ENCODE measurements around the gene FBXW10.
"Not testable (repeated sequence)": the region's sequence is repeated elsewhere in the genome, so short reads cannot be mapped to it uniquely, and the experiment has no call there.

Gene FBXW10

DNA sequence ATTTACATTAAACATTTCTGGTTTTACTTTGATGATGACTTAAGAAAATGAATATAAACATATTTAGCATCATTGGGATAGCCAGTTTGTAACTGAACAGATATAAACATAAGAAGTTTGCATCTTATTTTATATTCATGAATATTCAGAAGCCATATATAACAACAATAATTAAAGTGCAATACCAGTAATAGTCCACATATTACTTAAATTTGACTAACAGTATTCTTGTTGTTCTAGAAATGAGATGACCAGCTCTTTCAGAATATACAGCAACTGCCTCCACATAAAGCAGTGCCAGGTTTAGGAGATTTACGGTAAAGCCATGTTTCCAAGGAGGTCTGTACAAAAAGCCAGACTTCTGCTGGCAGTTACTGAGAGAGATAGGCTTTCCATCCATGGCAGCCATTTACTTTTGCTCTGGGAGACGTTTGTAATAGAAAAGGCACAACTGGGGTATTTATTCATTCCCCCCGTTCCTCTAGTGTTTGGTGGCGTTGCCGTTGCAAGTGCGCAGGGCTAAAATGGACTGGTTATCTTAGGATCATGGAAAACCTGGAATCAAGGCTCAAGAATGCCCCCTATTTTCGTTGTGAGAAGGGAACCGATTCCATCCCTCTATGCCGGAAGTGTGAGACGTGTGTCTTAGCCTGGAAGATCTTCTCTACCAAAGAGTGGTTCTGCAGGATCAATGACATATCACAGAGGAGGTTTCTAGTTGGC is at the start of gene FBXW10:
Gene FBXW10, plus strand, starts transcription at position 356 of the 723 bp plus-strand sequence. Its CDS starts 191 bp downstream, at position 547.
- not testable (repeated sequence) for DNase-seq (ENCODE audit: low read depth); H3K4me3 ChIP-seq (ENCODE audit: control insufficient read depth, low read depth, low read length)

- not testable (repeated sequence) for DNase-seq (ENCODE audit: low read depth); H3K4me3 ChIP-seq (ENCODE audit: control insufficient read depth, low read depth, low read length)
Observed at GRCh38 chr17:18695143-18695542, 48.7 kb upstream of the FBXW10 start.

- DNase-seq (ENCODE audit: low read depth): not testable (repeated sequence)
- peak overlapping the region; percentile 59 for H3K4me3 ChIP-seq (ENCODE audit: control insufficient read depth, low read depth, low read length)
Observed at GRCh38 chr17:18698473-18699103, 45.3 kb upstream of the FBXW10 start.

GRCh38 chr17:18705955-18706354 is 37.9 kb upstream of the FBXW10 start:
- not testable (repeated sequence) for DNase-seq (ENCODE audit: low read depth); H3K4me3 ChIP-seq (ENCODE audit: control insufficient read depth, low read depth, low read length)

DNA sequence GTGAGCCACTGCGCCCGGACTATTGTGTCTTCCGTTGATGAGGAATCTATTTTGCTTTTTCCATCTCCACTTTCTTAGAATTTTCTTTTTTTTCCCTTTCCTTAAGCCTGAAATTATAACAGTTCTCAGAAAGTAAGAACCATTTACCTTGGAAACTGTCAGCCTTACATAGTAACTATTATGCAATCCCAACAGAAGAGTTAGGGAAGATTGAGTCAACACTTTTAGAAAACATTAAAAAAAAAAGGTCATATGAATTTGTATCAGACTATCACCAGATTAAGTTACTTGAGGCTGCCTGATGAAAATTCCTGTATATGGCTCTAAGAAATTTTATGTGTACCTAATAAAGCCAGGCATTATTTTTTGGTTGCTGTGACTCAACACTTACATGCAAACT is 35.6 kb upstream of the FBXW10 start:
- not testable (repeated sequence) for DNase-seq (ENCODE audit: low read depth); H3K4me3 ChIP-seq (ENCODE audit: control insufficient read depth, low read depth, low read length)

DNA sequence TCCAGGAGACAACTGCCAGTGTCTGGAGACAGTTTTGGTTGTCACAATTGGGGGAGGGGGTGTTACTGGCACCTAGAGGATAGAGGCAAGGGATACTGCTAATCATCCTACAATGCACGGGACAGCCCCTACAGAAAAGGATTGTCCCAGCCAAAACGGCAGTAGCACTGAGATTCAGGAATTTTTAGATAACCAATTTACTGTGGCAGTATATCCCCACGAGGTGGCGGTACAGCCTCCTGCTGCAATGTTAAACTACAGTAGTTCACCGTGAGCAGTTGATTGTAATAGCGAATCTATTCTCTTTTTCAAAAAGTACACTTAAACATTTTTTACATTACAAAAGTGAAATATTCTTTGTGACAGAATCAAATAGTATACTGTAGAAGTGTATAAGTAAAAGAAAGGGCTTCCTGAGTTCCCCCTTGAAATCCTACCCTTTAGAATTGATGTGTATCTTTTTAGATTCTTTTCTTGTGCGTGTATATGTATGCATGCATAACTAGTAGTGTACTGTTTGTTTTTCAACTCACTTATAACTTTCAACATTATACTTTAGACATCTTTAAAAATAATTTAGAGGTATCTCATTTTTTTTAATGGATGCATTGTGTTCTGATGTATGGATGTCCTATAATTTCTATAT is 31.4 kb upstream of the FBXW10 start:
- peak; percentile 47 for TF ChIP-seq CTCF (conservative IDR thresholded peaks at IDR 0.05; ENCODE audit: control insufficient read depth, insufficient read depth, low read depth, low read length)
- H3K4me3 ChIP-seq (ENCODE audit: control insufficient read depth, low read depth, low read length): not testable (repeated sequence)
- DNase-seq (ENCODE audit: low read depth): peak; percentile 64

- not testable (repeated sequence) for DNase-seq (ENCODE audit: low read depth); H3K4me3 ChIP-seq (ENCODE audit: control insufficient read depth, low read depth, low read length)
Observed at GRCh38 chr17:18718643-18719427, 25.0 kb upstream of the FBXW10 start.

DNA sequence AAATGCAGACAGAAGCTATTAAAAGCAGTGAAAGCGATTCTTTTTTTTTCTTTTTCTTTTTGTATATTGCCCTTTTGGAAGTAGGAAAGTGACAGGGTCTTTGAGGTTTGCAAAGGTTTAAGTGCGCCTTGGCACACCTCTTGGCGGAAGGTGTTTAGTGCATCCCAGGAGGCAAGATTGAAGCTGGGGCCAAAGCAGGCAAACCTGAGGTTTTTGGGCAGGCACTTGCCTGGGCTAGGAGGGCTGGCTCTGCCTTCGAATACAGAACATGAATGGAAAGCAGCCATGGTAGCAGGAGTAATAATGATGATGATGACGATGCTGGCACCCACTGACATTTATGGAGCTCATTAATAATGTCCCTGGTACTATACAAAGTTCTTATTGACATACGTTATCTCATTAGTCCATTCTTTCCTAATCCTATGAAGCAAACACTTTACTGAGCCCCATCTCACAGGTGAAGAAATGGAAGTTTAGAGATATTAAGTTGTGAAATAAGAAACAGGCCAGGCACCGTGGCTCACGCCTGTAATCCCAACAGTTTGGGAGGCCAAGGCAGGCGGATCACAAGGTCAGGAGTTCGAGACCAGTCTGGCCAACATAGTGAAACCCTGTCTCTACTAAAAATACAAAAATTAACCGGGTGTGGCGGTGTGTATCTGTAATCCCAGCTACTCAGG is 24.3 kb upstream of the FBXW10 start:
- not testable (repeated sequence) for H3K4me3 ChIP-seq (ENCODE audit: control insufficient read depth, low read depth, low read length); DNase-seq (ENCODE audit: low read depth)

- DNase-seq (ENCODE audit: low read depth); H3K4me3 ChIP-seq (ENCODE audit: control insufficient read depth, low read depth, low read length): not testable (repeated sequence)
Observed at GRCh38 chr17:18721775-18722547, 21.9 kb upstream of the FBXW10 start.

DNA sequence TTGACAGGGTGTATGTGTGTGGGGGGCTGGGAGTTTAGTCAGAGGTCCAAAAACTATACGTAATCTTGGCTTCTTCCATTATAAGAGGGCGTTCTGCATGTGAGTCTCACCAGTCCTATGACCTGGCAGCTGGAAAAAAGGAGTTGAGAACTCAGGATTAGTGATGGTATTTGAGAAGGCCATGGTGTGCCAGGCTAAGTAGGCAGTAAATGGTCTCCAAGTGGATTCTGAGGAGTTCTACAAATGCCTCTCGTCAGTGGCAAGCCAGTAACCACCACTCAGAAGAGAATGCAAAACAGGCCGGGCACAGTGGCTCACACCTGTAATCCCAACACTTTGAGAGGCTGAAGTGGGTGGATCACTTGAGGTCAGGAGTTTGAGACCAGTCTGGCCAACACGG is 21.2 kb upstream of the FBXW10 start:
- not testable (repeated sequence) for H3K4me3 ChIP-seq (ENCODE audit: control insufficient read depth, low read depth, low read length); DNase-seq (ENCODE audit: low read depth)

GRCh38 chr17:18723509-18723908 is 20.3 kb upstream of the FBXW10 start:
- DNase-seq (ENCODE audit: low read depth); H3K4me3 ChIP-seq (ENCODE audit: control insufficient read depth, low read depth, low read length): not testable (repeated sequence)

DNA sequence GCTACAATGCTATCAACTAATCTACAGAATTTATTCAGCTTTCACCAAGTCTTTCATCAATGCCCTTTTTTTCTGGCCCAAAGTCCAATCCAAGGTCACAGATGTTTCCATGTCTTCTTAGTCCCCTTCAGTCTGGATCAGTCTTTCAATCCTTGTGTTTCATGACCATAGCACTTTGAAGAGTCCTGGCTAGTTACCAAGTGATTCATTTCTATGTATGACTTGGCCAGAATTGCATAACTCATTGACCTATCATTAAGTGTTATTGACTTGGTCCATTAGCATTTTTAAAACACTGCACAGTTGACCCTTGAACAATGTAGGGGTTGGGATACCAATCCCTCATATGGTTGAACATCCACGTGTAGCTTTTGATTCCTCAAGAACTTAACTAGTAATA is 11.4 kb upstream of the FBXW10 start:
- H3K4me3 ChIP-seq (ENCODE audit: control insufficient read depth, low read depth, low read length); DNase-seq (ENCODE audit: low read depth): not testable (repeated sequence)

- H3K4me3 ChIP-seq (ENCODE audit: control insufficient read depth, low read depth, low read length): not testable (repeated sequence)
- peak; percentile 85 for DNase-seq (ENCODE audit: low read depth)
Observed at GRCh38 chr17:18733350-18733749, 10.5 kb upstream of the FBXW10 start.

GRCh38 chr17:18739616-18740391 is 4.0 kb upstream of the FBXW10 start:
- DNase-seq (ENCODE audit: low read depth): peak; percentile 17
- H3K4me3 ChIP-seq (ENCODE audit: control insufficient read depth, low read depth, low read length): not testable (repeated sequence)

DNA sequence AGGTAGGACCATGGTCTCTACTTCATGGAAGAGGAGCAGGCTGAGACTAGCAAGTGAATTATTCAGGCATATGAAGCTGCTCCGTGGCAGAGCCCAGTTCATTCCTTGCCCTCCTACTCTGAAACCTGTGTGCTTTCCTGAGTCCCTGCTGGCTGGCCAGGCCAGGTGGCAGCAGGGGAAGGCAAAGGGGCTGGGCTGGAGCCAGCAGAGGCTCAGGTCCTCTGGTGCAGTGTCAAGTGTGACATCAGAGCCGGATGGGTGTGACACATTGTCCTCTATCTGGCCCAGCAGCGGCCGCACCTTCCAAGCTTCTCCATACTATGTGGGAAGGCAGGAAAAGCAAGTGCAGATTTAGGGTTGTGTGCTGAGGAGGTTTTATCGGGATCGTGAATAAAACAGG is 2.6 kb upstream of the FBXW10 start:
- DNase-seq (ENCODE audit: low read depth); H3K4me3 ChIP-seq (ENCODE audit: control insufficient read depth, low read depth, low read length): not testable (repeated sequence)

Data from fibroblast of mammary gland (primary cell).